Activated naive CD4-positive, alpha-beta T cell treated with Interleukin-2 at 50 U/mL for 16 hours (primary cell): ENCODE results near the gene RXFP4.

Experiments
- DNase-seq: peaks from one replicate; pipeline ENCODE4 v3.0.0-alpha.2; 2020

The RXFP4 gene

DNA sequence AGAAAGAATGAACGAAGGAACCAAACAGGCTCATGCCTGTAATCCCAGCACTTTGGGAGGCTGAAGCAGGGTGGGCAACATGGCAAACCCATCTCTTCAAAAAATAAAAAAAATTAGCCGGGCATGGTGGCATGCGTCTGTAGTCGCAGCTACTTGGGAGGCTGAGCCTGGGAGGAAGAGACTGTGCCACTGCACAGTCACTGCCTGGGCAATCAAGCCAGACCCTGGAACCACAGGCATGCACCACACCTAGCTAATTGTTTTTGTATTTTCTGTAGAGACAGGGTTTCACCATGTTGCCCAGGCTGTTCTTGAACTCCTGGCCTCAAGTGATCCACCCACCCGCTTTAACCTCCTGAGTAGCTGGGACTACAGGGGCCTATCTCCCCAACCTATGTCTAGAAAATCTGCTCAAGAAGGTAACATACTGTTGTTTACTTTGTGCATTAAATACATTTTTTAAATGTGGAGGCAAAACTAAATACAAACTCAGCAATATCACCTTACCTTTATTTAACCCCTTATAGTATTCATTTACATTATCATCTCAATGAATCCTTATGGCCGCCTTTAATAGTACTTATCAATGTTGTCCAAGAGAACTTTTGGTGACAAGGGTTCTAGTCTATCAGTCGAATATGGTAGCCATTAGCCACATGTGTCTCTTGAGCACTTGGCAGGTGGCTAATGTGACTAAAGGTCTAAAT is 10.0 kb upstream of the RXFP4 start:
- DNase-seq, result no peak

GRCh38 chr1:155932081-155932480 is 9.4 kb upstream of the RXFP4 start:
- DNase-seq, result no peak

GRCh38 chr1:155932487-155932886 is 9.0 kb upstream of the RXFP4 start:
- no peak for DNase-seq

- no peak for DNase-seq
Measured at GRCh38 chr1:155933591-155934096, 7.8 kb upstream of the RXFP4 start.

- peak; percentile 94 for DNase-seq
Measured at GRCh38 chr1:155934097-155934935, 7.1 kb upstream of the RXFP4 start, which contains the start of gene KHDC4. Gene KHDC4, minus strand, starts transcription at chr1:155934413. Its CDS starts 40 bp downstream, at chr1:155934373.

DNA sequence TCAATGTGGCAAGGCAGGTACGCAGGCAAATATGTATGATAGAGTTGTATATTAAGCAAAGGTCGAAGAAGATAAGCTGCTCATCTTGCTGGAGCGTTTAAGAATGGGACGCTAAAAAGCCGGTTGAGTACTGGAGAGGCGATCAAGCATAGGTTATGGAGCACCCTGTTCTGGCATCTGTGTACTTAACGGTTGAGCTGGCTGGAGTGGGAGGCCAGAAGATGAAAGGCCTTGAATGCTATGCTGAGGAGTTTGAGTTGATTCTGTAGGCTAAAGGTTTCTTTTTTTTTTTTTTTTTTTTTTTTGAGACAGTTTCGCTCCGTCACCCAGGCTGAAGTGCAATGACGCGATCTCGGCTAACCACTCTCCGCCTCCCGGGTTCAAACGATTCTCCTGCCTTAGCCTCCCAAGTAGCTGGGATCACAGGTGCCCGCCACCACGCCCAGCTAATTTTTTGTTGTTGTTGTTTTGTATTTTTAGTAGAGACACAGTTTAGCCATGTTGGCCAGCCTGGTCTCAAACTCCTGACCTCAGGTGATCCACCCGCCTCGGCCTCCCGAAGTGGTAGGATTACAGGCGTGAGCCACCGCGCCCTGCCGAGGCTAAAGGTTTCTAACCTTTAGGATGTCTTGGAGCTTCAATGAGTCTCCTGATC is 6.4 kb upstream of the RXFP4 start:
- DNase-seq, result no peak

DNA sequence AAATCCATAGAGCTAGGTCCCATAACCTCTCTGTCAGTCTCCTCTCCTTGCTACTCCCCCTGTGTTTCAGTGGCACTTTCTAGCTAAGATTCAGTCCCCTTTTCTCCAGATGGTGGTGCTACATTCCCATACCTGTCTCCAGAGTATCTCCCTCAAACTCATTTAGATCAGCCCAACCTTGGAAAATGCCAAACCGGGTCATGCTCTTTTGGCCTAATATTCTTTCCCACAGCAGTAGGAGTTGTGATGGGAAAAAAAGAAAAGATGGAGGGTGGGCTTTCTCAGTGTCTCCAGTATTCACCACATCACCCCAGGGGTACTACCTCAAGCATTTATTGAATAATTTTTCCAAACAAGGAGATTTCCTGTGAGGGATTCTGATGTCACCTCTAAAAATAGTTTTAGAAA is 3.2 kb upstream of the RXFP4 start:
- DNase-seq, result no peak

DNA sequence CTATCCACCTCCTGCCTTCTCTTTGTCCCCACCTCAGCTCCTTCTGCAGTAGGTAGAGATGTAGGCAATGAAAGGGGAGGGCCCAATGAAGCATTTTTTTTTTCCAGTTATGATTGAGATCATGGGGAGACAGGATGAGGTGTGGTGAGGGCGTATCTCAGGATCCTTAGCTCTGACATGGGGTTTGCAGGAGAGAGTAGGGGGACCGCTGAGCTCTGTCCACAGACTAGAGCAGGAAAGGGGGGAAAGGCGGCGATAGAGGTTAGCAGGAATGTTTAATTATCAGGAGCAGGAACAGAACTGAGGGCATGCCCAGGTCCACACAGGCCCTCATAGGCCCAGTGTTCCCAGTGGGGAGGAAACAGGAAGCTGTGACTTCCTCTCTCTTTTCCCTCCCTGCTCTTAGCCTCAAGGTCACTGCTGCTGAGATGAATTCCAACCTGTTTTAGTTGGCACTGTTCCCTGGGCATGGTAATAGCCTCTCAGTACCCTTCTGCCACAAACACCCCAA is 901 bp upstream of the RXFP4 start:
- no peak for DNase-seq

DNA sequence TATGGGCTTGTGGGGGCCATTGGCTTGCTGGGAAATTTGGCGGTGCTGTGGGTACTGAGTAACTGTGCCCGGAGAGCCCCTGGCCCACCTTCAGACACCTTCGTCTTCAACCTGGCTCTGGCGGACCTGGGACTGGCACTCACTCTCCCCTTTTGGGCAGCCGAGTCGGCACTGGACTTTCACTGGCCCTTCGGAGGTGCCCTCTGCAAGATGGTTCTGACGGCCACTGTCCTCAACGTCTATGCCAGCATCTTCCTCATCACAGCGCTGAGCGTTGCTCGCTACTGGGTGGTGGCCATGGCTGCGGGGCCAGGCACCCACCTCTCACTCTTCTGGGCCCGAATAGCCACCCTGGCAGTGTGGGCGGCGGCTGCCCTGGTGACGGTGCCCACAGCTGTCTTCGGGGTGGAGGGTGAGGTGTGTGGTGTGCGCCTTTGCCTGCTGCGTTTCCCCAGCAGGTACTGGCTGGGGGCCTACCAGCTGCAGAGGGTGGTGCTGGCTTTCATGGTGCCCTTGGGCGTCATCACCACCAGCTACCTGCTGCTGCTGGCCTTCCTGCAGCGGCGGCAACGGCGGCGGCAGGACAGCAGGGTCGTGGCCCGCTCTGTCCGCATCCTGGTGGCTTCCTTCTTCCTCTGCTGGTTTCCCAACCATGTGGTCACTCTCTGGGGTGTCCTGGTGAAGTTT is 550 bp downstream of the RXFP4 start:
- no peak for DNase-seq

- no peak for DNase-seq
Measured at GRCh38 chr1:155942578-155943141, 1.2 kb downstream of the RXFP4 start.

DNA sequence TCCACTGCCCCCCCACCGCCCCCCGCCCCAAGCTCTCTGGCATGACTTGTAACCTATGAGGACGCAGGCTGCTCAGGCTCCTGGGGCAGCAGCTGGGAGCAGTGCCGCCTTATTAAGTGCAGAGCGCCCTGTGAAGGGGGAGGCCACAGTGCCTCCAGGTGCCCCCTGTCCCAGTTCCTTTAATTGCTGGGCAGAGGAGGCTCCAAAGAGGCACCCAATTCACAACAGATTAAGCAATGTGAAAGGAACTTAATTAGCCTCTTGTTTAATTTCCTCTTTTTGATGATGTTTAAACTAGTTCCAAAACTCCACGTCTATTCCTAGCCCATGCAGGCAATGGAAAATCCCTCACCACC is 3.0 kb downstream of the RXFP4 start:
- DNase-seq, result no peak

DNA sequence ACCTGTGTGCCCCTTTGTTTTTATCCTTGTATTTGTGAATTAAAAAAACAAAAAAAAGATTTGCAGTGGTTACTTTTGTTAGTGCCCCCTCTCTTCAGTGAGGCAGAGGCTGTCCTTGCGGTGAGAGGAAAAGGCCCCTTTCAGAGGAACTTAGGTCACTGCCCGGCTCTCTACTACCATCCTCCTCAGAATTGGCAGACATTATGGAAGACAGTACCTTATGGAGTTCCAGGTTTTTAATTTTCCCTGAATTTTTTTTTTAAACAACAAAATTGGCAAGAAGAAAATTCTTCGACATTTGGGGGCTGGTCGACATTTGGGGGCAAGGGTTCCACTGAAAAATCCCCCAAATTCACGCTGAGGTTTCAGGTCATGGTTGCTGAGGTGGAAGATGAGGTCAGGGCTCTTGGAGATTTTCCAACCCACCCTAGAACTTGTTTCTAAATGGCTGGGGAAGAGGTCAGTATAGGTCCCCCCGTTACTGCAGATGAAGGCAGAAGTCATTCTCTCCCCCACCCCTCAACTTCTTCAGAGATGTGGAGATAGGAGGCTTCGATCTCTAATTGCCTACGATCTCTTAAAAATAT is 5.3 kb downstream of the RXFP4 start:
- no peak for DNase-seq

DNA sequence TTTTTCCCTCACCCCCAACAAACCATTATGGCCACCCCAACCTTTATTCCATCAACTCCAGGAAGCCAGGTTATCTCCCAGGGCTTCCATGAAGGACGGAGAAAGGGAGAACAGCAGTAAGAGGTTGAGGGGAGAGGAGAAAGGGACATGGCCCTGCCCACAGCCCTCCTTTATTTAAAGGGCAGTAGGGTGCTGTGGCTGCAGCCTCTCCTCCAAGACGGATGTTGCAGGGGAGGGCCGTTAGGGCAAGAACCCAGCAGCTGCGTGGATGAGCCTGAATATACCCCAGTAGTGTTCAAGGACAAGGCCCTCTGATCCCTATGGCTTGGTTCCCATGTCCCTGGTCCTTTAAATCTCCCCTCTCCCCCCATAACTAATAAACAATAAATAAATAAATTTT is 5.9 kb downstream of the RXFP4 start:
- no peak for DNase-seq

DNA sequence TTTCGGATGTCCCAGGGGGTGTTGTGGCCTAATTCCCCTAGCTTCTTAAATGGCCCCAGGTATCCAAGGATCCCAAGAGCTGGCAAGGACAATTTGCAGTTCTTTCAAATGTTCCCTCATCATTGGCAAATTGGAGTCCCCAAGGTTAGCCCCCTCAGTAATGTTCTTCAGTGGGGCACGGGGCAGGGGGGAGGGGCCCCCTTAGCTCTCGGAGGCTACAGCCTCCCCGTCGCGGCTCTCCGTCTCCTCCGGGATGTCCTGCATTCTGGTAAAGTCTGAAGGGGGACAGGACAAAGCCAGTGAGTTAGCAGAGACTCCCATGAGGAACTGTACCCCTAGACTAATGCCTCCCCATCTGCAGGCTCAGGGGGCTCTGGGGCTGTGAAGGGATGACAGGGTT is 6.3 kb downstream of the RXFP4 start:
- no peak for DNase-seq

GRCh38 chr1:155950829-155951228 is 9.4 kb downstream of the RXFP4 start:
- DNase-seq, result no peak

GRCh38 chr1:155951753-155952504 is 10.5 kb downstream of the RXFP4 start:
- no peak for DNase-seq

DNA sequence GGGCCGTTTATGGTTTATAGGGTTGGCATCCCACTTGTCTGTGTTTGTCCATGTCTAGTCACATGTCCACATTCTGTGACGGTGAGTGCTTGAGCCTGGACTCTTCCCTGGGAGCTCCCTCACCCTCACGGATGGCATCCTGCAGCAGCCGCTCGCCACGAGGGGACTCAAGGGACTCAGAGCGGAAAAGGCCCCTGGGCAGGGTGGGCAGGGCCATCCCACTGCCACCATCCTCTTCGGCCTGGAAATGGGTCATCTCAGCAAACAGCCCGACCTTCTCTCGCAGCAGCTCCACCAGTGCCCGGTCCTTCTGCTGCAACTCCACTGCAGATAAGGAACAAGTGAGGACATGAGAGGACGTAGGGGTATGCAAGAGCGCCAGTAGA is 11.1 kb downstream of the RXFP4 start:
- DNase-seq, result no peak

DNA sequence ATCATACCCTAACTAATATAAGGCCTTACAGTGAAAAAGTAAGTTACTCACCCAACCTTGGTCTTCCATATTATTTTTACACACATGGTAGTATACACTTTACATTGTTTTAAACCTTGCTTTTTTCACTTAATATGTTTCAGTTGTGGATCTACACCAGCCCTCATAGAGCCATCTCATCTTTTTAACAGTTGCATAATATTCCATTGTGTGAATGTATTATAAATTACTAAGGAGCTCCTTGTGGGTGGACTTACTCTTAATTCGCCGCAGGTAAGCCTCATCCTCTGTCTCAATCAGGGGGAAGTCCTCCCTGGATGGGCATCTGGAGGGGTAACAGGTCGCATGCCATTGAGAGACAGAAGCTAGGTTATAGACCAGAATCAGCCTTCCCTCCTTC is 13.2 kb downstream of the RXFP4 start:
- DNase-seq, result no peak

DNA sequence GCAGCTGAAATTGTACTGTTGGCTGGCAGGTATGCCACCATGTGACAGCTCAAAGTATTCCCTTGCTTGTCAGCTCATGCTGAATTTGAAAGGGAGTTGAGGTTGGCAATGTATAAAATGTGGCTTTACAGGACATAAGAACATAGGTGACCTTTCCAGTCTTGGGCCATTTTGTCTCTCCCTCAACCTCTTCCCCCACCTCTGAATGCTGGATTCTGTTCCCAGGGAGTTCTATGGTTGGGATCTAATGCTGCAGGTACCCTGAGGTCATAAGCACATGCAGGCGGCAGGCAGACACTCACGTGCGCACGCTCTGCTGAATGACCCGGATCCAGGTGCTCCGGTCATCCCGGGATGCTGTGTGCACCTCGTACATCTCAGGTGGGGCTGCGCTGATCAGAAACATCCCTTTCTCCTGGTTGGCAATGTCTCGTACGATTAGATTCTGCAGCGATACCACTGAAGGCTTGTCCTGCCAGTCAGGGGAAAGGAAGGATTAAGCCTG is 16.0 kb downstream of the RXFP4 start:
- DNase-seq, result no peak

DNA sequence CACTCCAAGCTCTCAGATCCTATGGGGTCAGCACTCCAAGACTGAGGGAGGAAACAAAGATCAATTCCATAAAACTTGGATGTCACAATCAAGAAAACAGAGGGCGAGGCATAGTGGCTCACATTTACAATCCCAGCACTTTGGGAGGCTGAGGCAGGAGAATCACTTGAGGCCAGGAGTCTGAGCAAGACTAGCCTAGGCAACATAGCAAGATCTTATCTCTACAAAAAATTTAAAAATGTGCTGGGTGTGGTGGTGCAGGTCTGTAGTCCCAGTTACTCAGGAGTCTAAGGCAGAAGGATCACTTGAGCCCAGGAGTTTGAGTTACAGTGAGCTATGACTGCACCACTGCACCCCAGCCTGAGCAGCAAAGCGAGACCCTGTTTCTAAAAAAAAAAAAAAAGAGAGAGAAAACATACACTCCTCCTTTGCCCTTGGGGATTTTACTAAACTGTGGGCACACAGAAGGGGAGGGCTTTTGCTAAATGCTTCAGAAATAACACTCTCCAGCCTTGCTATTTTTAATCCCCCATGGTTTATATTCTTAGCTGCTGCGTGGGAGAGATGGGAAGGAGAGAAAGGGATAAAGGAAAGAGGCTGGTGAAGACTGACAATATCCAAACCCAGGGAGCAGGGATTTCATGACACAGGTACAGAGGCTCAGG is 18.8 kb downstream of the RXFP4 start:
- DNase-seq, result no peak

- no peak for DNase-seq
Measured at GRCh38 chr1:155961937-155962336, 20.5 kb downstream of the RXFP4 start.
